NT2/D1 (cell line): Measurements from ENCODE around the gene EGFR.
A peak's percentile ranks its signal among the peaks of the same experiment; 100 is the strongest.

Experiments used
- DNase-seq: peaks from one replicate; pipeline ENCODE4 v3.0.0-alpha.2; 2011; ENCODE audit warnings: low read depth, low spot score
- H3K27me3 ChIP-seq: 2 replicates; pipeline ENCODE4 v1.6.0; 2011; ENCODE audit warnings: mild to moderate bottlenecking; ENCODE audit not compliant: insufficient read length, insufficient read depth
- H3K36me3 ChIP-seq: 2 replicates; pipeline ENCODE4 v1.6.1; 2011; ENCODE audit warnings: mild to moderate bottlenecking, low read length, mixed read lengths; ENCODE audit not compliant: insufficient read depth, insufficient read length
- H3K4me1 ChIP-seq: 2 replicates; pipeline ENCODE4 v1.5.1; 2011; ENCODE audit not compliant: insufficient read depth, insufficient read length
- H3K4me3 ChIP-seq: 2 replicates; pipeline ENCODE4 v1.5.1; 2011; ENCODE audit warnings: low read depth; ENCODE audit not compliant: insufficient read length
- H3K9ac ChIP-seq: 2 replicates; pipeline ENCODE4 v1.6.0; 2011; ENCODE audit warnings: low read depth; ENCODE audit not compliant: insufficient read length
- H3K9me3 ChIP-seq: 2 replicates; pipeline ENCODE4 v1.5.1; 2011; ENCODE audit warnings: mild to moderate bottlenecking, low read length; ENCODE audit not compliant: insufficient read depth
- SUZ12 ChIP-seq: IDR thresholded peaks from 2 replicates; pipeline ENCODE4 v1.6.1; 2011; ENCODE audit not compliant: insufficient read length, insufficient read depth; ENCODE audit errors: extremely low read depth
- YY1 ChIP-seq: IDR thresholded peaks from 2 replicates; pipeline ENCODE4 v1.6.1; 2011; ENCODE audit not compliant: insufficient read length, insufficient read depth
- ZNF274 ChIP-seq: IDR thresholded peaks from 2 replicates; pipeline ENCODE4 v1.6.1; 2011; ENCODE audit warnings: mild to moderate bottlenecking, low read depth, low read length

Gene EGFR

DNA sequence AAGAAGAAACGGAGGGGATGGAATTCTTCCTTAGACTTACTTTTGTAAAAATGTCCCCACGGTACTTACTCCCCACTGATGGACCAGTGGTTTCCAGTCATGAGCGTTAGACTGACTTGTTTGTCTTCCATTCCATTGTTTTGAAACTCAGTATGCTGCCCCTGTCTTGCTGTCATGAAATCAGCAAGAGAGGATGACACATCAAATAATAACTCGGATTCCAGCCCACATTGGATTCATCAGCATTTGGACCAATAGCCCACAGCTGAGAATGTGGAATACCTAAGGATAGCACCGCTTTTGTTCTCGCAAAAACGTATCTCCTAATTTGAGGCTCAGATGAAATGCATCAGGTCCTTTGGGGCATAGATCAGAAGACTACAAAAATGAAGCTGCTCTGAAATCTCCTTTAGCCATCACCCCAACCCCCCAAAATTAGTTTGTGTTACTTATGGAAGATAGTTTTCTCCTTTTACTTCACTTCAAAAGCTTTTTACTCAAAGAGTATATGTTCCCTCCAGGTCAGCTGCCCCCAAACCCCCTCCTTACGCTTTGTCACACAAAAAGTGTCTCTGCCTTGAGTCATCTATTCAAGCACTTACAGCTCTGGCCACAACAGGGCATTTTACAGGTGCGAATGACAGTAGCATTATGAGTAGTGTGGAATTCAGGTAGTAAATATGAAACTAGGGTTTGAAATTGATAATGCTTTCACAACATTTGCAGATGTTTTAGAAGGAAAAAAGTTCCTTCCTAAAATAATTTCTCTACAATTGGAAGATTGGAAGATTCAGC is 187.6 kb downstream of the EGFR start:
- H3K27me3 ChIP-seq = no peaks in the 10 kb centered on the region
- H3K4me3 ChIP-seq = no peak overlapping the region
- no peak overlapping the region for H3K9ac ChIP-seq
- H3K36me3 ChIP-seq = peaks cover 50% of the 10 kb centered on the region
- no peaks in the 10 kb centered on the region for H3K9me3 ChIP-seq
- H3K4me1 ChIP-seq = no peaks in the 10 kb centered on the region
- no peak for DNase-seq
- TF ChIP-seq YY1 (no peak), SUZ12 (no peak), ZNF274 (no peak)

DNA sequence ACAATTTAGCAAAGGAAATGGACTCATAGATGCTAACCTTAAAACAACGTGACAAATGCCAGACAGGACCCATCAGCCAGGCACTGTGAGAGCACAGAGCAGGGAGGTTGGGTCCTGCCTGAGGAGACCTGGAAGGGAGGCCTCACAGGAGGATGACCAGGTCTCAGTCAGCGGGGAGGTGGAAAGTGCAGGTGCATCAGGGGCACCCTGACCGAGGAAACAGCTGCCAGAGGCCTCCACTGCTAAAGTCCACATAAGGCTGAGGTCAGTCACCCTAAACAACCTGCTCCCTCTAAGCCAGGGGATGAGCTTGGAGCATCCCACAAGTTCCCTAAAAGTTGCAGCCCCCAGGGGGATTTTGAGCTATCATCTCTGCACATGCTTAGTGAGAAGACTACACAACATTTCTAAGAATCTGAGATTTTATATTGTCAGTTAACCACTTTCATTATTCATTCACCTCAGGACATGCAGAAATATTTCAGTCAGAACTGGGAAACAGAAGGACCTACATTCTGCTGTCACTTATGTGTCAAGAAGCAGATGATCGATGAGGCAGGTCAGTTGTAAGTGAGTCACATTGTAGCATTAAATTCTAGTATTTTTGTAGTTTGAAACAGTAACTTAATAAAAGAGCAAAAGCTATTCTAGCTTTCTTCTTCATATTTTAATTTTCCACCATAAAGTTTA is 188.8 kb downstream of the EGFR start:
- Histone ChIP-seq H3K27me3 (no peaks in the 10 kb centered on the region), H3K9ac (no peak overlapping the region), H3K4me1 (peaks cover 3% of the 10 kb centered on the region), H3K4me3 (no peak overlapping the region), H3K9me3 (no peaks in the 10 kb centered on the region), H3K36me3 (peaks cover 38% of the 10 kb centered on the region)
- DNase-seq = no peak
- TF ChIP-seq YY1 (no peak), SUZ12 (no peak), ZNF274 (no peak)

DNA sequence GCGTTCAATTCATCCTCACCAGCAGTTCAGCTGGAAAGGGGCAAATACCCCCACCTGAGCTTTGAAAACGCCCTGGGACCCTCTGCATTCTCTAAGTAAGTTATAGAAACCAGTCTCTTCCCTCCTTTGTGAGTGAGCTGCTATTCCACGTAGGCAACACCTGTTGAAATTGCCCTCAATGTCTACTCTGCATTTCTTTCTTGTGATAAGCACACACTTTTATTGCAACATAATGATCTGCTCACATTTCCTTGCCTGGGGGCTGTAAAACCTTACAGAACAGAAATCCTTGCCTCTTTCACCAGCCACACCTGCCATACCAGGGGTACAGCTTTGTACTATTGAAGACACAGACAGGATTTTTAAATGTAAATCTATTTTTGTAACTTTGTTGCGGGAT is 190.5 kb downstream of the EGFR start:
- Histone ChIP-seq H3K9ac (no peak overlapping the region), H3K4me3 (no peak overlapping the region), H3K36me3 (peaks cover 34% of the 10 kb centered on the region), H3K9me3 (no peaks in the 10 kb centered on the region), H3K4me1 (peaks cover 5% of the 10 kb centered on the region), H3K27me3 (no peaks in the 10 kb centered on the region)
- no peak for DNase-seq
- no peak for TF ChIP-seq ZNF274
- TF ChIP-seq YY1 = no peak
- no peak for TF ChIP-seq SUZ12

DNA sequence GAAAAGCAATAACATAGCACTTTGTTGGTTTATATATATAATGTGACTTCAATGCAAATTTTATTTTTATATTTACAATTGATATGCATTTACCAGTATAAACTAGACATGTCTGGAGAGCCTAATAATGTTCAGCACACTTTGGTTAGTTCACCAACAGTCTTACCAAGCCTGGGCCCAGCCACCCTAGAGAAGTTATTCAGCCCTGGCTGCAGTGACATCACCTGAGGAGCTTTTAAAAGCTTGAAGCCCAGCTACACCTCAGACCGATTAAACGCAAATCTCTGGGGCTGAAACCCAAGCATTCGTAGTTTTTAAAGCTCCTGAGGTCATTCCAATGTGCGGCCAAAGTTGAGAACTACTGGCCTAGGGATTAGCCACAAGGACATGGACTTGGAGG is 191.4 kb downstream of the EGFR start:
- Histone ChIP-seq H3K27me3 (no peaks in the 10 kb centered on the region), H3K36me3 (peaks cover 25% of the 10 kb centered on the region)
- no peak for DNase-seq

DNA sequence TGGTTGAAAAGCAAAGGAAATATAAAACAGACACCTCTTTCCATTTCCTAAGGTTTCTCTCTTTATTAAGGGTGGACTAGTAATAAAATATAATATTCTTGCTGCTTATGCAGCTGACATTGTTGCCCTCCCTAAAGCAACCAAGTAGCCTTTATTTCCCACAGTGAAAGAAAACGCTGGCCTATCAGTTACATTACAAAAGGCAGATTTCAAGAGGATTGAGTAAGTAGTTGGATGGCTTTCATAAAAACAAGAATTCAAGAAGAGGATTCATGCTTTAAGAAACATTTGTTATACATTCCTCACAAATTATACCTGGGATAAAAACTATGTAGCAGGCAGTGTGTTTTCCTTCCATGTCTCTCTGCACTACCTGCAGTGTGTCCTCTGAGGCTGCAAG is 191.9 kb downstream of the EGFR start:
- H3K9ac ChIP-seq = no peak overlapping the region
- H3K9me3 ChIP-seq = no peaks in the 10 kb centered on the region
- no peak for DNase-seq
- H3K4me3 ChIP-seq = no peak overlapping the region
- TF ChIP-seq ZNF274 = no peak
- no peak for TF ChIP-seq YY1
- TF ChIP-seq SUZ12 = no peak
- H3K4me1 ChIP-seq = peaks cover 5% of the 10 kb centered on the region
- H3K36me3 ChIP-seq = peaks cover 20% of the 10 kb centered on the region
- H3K27me3 ChIP-seq = no peaks in the 10 kb centered on the region

More for the DNA sequence above, 191.4 kb downstream of the EGFR start:
- TF ChIP-seq SUZ12 = no peak
- no peak for TF ChIP-seq ZNF274
- TF ChIP-seq YY1 = no peak
- H3K9me3 ChIP-seq = no peaks in the 10 kb centered on the region
- no peak overlapping the region for H3K4me3 ChIP-seq
- peaks cover 5% of the 10 kb centered on the region for H3K4me1 ChIP-seq
- no peak overlapping the region for H3K9ac ChIP-seq

DNA sequence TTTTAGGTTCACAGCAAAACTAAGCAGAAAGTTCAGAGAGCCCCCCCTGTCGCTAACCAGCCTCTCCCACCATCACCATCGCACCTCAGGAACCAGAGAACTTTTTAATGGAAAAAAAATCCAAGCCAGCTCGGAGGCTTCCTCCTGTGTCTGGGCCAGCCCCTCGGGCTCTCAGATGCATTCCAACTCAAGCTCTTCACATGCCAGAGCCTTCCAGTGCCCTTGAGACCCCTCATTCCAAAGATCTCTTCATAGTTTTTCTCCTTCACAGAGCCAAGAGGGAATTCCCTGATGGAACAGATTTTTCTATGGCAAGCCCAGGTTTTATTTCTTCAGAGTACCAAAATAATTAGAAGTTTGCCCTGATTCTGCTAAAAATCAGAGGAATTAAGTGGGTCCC is 192.9 kb downstream of the EGFR start:
- TF ChIP-seq YY1 (no peak), SUZ12 (no peak), ZNF274 (no peak)
- Histone ChIP-seq H3K36me3 (peaks cover 18% of the 10 kb centered on the region), H3K27me3 (no peaks in the 10 kb centered on the region), H3K4me3 (no peak overlapping the region), H3K9me3 (no peaks in the 10 kb centered on the region), H3K9ac (no peak overlapping the region), H3K4me1 (peaks cover 5% of the 10 kb centered on the region)
- DNase-seq = peak; percentile 57

DNA sequence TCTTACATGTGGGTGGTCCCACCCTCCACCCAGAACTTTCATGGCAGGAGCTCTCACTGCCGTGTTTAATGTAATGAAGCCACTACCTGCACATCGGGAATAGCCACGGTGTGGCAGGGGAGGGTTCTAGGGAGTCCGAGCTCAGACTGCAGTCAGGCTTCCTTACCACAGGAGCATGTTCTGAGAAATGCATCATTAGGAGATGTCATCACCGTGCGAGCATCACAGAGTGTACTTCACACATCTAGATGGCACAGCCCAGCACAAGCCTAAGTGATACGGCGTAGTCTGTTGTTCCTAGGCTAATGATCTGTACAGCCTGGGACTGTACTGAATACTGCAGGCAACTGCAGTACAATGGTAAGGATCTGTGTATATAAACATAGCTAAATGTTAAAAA is 193.4 kb downstream of the EGFR start:
- DNase-seq = no peak
- Histone ChIP-seq H3K9ac (no peak overlapping the region), H3K4me3 (no peak overlapping the region), H3K27me3 (no peaks in the 10 kb centered on the region), H3K36me3 (peaks cover 18% of the 10 kb centered on the region), H3K4me1 (peaks cover 5% of the 10 kb centered on the region), H3K9me3 (no peaks in the 10 kb centered on the region)
- no peak for TF ChIP-seq YY1
- TF ChIP-seq SUZ12 = no peak
- no peak for TF ChIP-seq ZNF274
